Stomach (tissue), 4 donors: ENCODE measurements around the gene ZC2HC1C.

ENCODE experiments used
- POLR2A ChIP-seq, 4 donors: fragments of 450-650 bp; IDR thresholded peaks; one replicate each; pipeline ENCODE4 v1.6.1; 2016; ENCODE audit warnings: antibody characterized with exemption in 4 of 4, control low read depth in 2 of 4, mild to moderate bottlenecking in 1 of 4, moderate library complexity in 1 of 4
- POLR2AphosphoS5 ChIP-seq, 3 donors: sonication (generic); formaldehyde crosslinking; IDR thresholded peaks; one replicate each; pipeline ENCODE4 v1.6.1; 2016; ENCODE audit warnings: antibody characterized with exemption in 3 of 3
- TF ChIP-seq, protein P1 (sequence below), 7 experiments: fragments of 450-650 bp in 4 of 7; fragments of 200-600 bp in 3 of 7; sonication (generic) in 3 of 7; IDR thresholded peaks; one replicate each; pipeline ENCODE4 v1.5.1; 2016 to 2019; ENCODE audit warnings: antibody characterized with exemption in 7 of 7, control low read depth in 2 of 7, mild to moderate bottlenecking in 1 of 7

DNA sequence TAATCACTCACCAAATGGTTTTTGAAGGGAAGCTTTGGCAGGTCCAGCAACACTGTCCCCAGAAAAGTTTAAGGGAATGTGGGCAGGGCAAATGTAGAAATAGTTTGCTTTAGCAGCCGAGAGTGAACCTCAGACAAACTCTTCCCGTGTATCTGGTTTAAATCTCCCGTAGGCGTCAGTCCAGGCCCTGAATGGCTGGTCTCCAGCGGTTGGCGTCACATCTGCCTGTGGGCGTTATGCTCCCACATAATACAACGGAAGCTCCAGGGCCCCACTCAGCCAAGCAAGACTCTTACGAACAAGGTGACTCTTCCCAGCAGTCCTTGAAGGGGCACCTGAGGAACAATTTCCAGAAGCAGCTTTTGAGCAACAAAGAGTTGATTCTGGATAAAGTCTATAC, 942 bp downstream of the ZC2HC1C start:
- TF ChIP-seq POLR2A (IDR thresholded peaks at IDR 0.05) (no peak), POLR2AphosphoS5 (IDR thresholded peaks at IDR 0.05) (peak in 1 of 3 donors; percentile 10)
- TF ChIP-seq, protein P1, sequence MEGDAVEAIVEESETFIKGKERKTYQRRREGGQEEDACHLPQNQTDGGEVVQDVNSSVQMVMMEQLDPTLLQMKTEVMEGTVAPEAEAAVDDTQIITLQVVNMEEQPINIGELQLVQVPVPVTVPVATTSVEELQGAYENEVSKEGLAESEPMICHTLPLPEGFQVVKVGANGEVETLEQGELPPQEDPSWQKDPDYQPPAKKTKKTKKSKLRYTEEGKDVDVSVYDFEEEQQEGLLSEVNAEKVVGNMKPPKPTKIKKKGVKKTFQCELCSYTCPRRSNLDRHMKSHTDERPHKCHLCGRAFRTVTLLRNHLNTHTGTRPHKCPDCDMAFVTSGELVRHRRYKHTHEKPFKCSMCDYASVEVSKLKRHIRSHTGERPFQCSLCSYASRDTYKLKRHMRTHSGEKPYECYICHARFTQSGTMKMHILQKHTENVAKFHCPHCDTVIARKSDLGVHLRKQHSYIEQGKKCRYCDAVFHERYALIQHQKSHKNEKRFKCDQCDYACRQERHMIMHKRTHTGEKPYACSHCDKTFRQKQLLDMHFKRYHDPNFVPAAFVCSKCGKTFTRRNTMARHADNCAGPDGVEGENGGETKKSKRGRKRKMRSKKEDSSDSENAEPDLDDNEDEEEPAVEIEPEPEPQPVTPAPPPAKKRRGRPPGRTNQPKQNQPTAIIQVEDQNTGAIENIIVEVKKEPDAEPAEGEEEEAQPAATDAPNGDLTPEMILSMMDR (IDR thresholded peaks at IDR 0.05), result no peak
